NT2/D1 (cell line): ENCODE measurements around the gene BACH1.

ENCODE experiments used
- SUZ12 ChIP-seq: IDR thresholded peaks from 2 replicates; pipeline ENCODE4 v1.6.1; 2011; ENCODE audit not compliant: insufficient read length, insufficient read depth; ENCODE audit errors: extremely low read depth
- YY1 ChIP-seq: IDR thresholded peaks from 2 replicates; pipeline ENCODE4 v1.6.1; 2011; ENCODE audit not compliant: insufficient read length, insufficient read depth
- ZNF274 ChIP-seq: IDR thresholded peaks from 2 replicates; pipeline ENCODE4 v1.6.1; 2011; ENCODE audit warnings: mild to moderate bottlenecking, low read depth, low read length

- TF ChIP-seq SUZ12, result no peak
- TF ChIP-seq YY1, result no peak
- TF ChIP-seq ZNF274, result no peak
Observed at GRCh38 chr21:29305068-29305467, 6.3 kb downstream of the BACH1 start.
